ENCODE results near the gene UNC13D. TPM values are rescaled to one million over a fixed set of nuclear protein-coding genes. Genes with fewer than 3 reads are reported as not detected.

UNC13D gene
- total RNA-seq, 1 donor from 2014 or later: 10.8 TPM

DNA sequence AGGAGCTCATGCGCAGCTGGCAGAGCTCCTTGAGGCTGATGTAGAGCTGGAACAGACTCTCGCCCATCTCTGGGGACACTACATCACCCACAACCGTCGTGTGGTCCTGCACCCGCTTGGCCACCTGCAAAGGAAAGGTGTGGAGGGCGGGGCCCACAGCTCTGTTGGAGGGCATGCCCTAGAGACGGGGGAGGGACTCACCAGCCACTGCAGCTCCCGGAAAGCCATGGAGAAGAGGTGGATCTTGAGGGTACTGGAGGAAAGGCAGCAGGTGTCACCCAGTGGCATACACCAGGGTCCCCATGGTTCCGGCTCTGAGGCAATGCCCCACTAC, 8.6 kb downstream of the UNC13D start:
- ATAC-seq (no peak), DNase-seq (ENCODE audit: low spot score) (no peak)

DNA sequence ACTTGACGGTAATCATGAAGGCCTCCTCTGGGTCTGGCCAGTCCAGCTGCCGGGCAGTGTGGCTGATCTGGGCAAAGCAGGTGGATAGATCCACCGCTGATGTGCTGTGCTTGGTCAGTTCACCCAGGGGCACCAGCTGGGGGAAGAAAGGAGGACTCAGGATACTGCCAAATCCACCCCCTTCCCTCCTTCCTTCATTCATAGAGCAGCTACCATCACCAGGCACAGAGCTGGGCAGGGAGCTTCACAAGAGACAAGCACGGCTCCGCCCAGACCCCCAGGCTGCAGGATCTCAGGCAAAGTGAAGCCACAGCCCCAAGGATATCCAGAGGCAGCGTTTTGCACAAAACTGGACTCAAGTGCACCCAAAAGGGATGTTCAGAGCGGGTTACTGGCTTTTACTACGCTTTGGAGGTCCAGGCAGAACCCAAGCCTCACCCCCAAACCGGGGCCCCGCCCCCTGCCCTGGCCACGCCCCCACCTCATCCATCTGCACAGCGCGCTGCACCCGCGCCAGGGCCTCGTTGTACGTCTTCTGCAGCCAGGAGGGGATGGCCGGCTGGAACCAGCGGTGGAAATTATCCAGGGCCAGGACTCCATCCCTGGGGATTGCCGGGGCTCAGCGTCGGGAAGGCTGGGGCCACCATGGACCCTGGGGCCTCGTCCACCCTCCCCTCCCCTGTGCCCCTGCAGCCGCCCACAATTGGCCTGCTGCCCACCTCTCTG, 9.1 kb downstream of the UNC13D start:
- ATAC-seq (no peak), DNase-seq (ENCODE audit: low spot score) (no peak)

GRCh38 chr17:75834279-75834920, 9.8 kb downstream of the UNC13D start:
- ATAC-seq: no peak
- no peak for DNase-seq (ENCODE audit: low spot score)

DNA sequence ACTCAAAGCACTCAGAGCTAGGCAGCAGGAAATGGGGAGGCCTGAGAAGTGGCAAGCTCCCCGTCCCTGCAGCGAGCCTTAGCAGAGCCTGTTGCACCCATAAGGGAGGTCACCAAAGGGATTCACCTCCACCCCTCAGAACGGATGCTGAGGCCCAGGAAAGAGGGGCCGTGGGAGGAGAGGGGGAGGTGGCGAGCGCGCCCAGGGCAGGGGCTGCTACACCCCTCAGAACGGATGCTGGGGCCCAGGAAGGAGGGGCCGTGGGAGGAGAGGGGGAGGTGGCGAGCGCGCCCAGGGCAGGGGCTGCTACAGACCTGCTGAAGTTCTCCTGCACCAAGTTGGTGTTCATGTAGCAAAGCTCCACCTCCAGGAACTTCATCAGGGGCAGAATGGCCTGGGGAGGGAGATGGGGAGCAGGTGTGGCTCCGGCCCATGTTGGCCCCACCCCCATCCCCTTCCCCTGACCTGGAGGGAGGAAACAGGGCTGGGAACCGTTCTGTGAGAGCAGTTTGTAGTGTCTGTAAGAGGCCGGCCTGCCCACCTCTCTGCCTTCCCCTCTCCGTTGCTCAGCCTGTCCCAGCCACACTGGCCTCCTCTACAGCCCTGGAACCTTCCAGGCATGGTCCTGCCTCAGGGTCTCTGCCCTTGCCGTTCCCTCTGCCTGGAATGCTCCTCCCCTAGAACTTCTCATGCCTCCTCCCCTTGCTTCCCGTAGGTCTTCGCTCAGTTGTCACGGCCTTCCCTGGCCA, 11.4 kb downstream of the UNC13D start:
- ATAC-seq (no peak), DNase-seq (ENCODE audit: low spot score) (no peak)

- no peak for ATAC-seq
- no peak for DNase-seq (ENCODE audit: low spot score)
These were observed 12.0 kb downstream of the UNC13D start for GRCh38 chr17:75832164-75832651.

- no peak for DNase-seq (ENCODE audit: low spot score)
- no peak for ATAC-seq
These were observed 13.1 kb downstream of the UNC13D start for GRCh38 chr17:75831032-75831571.

DNA sequence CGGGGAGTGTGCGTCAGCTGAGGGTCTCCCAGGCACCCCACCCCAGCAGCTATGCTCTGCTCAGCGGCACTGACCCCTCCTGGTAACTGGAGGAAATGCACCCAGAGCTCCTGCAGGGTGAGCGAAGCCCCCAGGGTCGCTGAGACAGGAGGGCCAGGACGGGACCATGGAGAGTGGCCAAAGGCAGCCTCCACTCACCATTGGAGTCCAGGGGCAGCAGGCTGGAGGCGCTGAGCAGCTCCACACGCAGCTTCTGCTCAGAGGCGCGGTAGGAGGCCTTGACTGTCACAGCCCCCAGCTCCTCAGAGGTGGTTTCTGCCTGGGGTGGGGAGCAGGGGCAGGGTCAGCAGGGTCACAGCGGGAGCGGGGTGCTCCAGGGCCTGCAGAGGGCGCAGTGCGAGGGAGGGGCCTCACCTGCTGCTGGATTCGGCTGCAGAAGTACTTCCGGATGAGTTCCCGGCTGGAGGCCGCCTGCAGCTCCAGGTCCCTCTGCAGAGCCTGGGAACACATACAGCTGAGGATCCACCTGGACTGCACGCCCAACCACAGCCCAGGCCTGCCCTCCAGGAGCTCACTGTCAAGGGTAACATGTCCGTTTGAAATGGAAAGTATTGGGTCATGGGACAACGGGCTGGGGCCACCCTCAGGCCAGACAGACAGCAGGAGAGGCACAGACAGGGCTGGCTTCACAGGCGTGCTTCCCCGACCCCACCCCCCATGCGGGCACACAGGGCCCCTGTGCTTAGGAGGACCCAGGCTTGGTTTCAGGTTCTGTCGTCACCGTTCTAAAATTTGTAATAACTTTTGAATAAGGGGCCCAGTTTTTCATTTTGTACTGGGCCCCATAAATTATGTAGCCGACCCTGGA, 13.8 kb downstream of the UNC13D start:
- DNase-seq (ENCODE audit: low spot score): no peak

DNA sequence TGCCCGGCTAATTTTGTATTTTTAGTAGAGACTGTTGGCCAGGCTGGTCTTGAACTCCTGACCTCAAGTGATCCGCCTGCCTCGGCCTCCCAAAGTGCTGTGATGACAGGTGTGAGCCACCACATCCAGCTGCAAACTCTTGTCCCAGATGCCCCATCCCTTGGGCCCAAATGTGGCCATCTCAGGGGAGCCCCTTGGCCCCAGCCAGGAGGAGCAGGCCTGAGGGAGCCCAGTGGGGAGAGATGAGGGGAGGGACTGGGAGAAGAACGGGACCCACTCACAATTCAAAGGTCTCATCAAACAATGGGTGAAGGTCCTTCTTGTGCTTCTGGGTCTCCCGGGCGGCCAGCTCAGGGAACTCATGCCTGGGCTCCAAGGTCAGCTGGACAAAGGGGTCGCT, 14.5 kb downstream of the UNC13D start:
- no peak for ATAC-seq
- no peak for DNase-seq (ENCODE audit: low spot score)

More for the DNA sequence above, 13.8 kb downstream of the UNC13D start:
- ATAC-seq: no peak

DNA sequence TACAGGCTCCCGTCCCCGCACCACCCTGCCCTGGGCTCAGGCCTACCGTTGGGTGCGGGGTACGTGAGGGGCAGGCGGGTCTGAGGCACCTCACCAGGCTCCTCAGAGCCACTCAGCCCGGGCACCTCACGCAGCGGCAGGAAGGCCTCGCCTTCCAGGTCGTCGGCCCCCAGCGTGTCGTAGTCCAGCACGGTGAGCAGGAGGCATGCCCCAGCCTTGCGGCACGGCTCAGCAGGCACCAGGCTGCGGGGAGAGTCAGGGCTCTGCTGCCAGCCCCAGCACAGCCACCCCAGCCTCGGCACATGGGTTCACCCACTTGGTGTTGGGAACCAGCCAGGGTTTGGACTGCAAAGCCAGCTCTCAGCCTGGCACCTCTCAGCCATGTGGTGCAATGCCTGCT, 15.5 kb downstream of the UNC13D start:
- DNase-seq (ENCODE audit: low spot score) (no peak), ATAC-seq (peak; percentile 31)

GRCh38 chr17:75828076-75828400, 16.2 kb downstream of the UNC13D start:
- no peak for DNase-seq (ENCODE audit: low spot score)
- no peak for ATAC-seq

DNA sequence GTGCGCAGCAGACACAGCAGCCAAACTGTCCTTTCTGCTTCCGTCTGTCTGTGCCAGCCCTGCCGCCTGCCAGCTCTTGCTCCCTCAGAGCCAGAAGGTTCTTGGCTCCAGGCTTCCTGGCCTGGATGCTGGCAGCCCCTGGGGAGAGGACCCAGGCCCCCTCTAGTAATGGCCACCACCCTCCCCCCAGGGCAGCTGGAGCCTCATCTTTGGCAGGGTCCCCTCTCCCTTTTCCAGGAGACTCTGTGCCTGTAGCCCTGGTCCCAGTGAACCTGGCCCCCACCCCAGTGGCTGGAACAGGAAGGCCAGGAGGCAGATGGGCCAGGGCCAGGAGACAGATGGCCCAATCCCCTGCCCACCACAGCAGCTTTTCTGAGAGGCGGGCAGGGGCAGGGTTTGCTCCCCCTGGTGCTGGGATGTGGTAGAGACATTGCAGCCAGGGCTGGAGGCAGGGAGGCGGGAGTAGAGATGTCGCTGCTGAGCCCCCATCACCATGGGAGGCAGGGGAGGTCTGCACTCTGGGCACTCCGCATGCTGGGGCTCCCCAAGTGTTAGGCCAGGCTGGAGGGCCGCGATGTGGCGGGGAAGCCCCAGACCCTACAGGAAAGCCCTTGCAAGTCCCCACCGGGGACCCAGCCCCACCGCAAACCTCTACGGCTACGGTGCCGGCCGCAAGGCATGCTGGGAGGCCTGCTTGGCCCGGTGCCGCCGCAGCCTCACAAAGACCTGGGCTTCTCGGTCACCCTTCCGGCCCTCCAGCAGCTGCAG, 16.7 kb downstream of the UNC13D start:
- DNase-seq (ENCODE audit: low spot score) (no peak), ATAC-seq (peak; percentile 60)

DNA sequence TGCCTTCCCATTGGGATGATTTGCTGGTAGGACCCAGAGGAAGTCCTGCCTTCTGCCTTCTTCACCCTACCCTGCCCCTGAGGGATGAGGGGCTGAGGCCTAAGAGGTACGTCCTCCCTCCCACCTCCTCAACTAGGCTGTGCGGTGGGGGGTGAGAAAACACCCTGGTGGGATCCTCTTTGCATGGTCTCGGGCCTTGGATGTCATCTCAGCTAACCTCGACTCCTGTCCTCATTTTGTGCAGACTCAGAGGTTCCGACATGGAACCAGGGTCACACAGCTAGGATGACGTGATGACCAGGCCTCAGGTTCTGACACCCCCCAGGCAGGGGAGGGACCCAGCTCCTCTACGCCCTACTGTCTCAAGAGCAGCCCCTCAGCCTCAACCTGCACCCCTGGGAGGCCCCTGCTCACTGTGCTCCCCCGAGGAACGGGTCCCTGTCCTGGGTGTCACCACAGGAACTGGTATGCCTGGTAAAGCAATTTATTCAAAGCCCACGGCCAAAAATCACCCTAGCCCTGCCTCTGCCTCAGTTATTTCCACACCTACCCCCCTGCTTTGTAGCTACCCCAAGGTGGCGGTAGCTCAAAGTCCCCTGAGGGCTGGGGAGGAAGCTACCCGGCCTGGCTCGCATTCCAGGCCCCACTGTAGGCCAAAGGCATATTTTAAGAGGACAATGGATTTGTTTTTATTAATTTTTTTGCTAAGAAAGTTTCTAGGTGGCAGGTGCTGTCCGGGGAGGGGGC, 17.5 kb downstream of the UNC13D start:
- DNase-seq (ENCODE audit: low spot score) (no peak), ATAC-seq (no peak)

DNA sequence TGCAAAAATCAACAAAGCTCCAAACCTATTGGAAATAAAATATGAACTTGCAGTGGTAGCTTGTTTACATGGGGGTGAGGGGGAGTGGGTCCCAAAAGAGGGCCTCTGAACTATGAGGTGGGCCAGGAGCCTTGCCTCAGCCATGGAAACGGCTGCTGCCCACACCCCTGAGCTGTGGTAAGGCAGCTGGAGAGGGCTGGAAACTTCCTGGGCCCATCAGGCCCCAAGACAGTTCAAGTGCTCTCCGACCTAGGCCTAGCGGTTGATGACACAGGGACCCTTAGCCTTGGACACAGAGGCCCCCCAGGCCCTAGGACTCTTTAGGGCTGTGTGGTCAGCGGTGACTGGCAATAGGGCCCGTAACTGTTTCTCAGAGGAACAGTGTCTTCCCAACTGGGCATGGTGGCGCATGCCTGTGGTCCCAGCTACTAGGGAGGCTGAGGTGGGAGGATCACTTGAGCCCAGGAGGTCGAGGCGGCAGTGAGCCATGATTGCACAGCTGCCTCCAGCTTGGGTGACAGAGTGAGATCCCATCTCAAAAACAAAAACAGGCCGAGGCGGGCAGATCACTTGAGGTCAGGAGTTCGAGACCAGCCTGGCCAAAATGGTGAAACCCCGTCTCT, 18.3 kb downstream of the UNC13D start:
- no peak for ATAC-seq
- DNase-seq (ENCODE audit: low spot score): no peak

DNA sequence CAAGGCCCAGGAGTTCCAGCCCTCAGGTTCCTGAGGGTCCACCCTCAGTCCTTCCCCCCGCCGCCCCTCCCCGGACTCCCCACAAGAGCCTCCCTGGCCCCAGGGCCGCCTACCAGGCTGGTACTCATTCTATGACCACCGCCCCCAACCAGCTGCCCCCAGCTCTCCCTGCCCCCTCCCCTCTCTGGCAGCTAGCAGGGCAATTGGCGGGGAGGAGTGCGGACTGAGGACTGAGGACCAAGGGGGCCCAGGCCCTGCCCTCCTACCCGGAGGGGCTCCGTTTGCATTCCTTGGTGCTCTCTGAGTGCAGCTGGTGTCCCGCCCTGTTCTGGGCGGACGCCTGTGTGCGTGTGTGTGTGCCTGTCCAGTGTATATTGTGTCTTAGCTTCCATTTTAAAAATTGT, 19.1 kb downstream of the UNC13D start:
- ATAC-seq: no peak
- no peak for DNase-seq (ENCODE audit: low spot score)

DNA sequence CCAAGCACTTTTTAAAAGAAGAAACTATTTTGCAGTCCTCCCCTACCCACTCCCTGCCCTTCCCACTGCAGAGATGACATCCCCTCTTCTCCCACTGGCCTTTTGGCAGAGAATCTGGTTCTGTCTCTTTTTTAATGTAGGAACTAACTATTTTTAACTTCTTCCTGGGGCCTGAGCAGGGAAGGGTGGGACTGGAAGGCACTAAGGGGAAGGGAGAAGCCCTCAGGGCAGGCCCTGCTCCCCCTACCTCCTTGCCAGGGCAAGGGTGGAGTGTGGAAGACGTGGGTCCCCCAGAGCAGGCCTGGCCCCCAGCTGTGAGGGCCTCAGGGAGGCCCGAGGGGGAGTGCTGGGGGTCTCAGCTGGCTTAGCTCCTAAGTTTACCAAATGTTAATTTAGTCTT, 19.5 kb downstream of the UNC13D start:
- DNase-seq (ENCODE audit: low spot score): no peak
- no peak for ATAC-seq

DNA sequence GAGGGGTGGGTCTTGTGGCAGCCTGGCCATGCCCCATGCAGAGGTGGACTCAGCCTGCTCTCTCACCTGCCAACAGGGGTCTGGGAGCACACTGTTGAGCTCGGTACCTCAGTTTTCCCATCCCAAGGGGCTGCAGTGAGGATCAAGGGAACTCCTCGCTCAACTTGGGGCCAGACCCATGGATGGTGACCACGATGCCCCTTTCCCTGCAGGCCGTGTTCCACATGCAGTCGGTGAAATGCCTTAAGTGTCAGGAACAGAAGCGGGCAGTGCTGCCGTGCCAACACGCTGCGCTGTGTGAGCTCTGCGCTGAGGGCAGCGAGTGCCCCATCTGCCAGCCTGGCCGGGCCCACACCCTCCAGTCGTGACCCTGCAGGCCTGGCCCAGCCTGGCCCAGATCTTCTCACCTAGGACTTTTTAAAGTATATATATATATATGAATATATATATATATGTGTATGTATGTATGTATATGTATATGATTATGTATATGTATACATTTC, 20.1 kb downstream of the UNC13D start:
- ATAC-seq: no peak
- DNase-seq (ENCODE audit: low spot score): no peak

GRCh38 chr17:75823257-75824041, 20.8 kb downstream of the UNC13D start:
- no peak for DNase-seq (ENCODE audit: low spot score)

GRCh38 chr17:75822800-75823166, 21.4 kb downstream of the UNC13D start:
- DNase-seq (ENCODE audit: low spot score) (no peak), ATAC-seq (peak; percentile 31)

More at GRCh38 chr17:75823257-75824041, 20.8 kb downstream of the UNC13D start:
- ATAC-seq: no peak
